Duodenal mucosa (tissue), 2 donors: ENCODE data around the gene CTH.
"Not testable (repeated sequence)": the region's sequence is repeated elsewhere in the genome, so short reads cannot be mapped to it uniquely, and the experiment has no call there.

ENCODE experiments used
- H3K27ac ChIP-seq: one replicate; pipeline ENCODE4 v1.7.0; 2013; ENCODE audit warnings: low read depth, low read length
- H3K27me3 ChIP-seq, 2 donors: one replicate each; pipeline ENCODE4 v1.7.0; 2013; ENCODE audit warnings: low read length in 2 of 2, control low read depth in 1 of 2; ENCODE audit not compliant: insufficient read depth in 2 of 2, control insufficient read depth in 1 of 2
- H3K36me3 ChIP-seq, 2 donors: one replicate each; pipeline ENCODE4 v1.7.0; 2013; ENCODE audit warnings: low read length in 2 of 2, control low read depth in 1 of 2; ENCODE audit not compliant: insufficient read depth in 2 of 2, control insufficient read depth in 1 of 2
- H3K4me1 ChIP-seq, 2 donors: one replicate each; pipeline ENCODE4 v1.7.0; 2013; ENCODE audit warnings: low read length in 2 of 2, control low read depth in 1 of 2; ENCODE audit not compliant: insufficient read depth in 2 of 2, control insufficient read depth in 1 of 2
- H3K4me3 ChIP-seq, 2 donors: one replicate each; pipeline ENCODE4 v1.7.0; 2013; ENCODE audit warnings: low read length in 2 of 2, low read depth in 1 of 2
- H3K9ac ChIP-seq, 2 donors: one replicate each; pipeline ENCODE4 v1.7.0; 2013; ENCODE audit warnings: low read length in 2 of 2, low read depth in 1 of 2
- H3K9me3 ChIP-seq, 2 donors: one replicate each; pipeline ENCODE4 v1.7.0; 2013; ENCODE audit warnings: low read length in 2 of 2, control low read depth in 1 of 2; ENCODE audit not compliant: control insufficient read depth in 1 of 2

CTH gene

GRCh38 chr1:70403759-70404158, 7.3 kb upstream of the CTH start:
- H3K36me3 ChIP-seq: no peaks in the 10 kb centered on the region
- no peak overlapping the region for H3K27ac ChIP-seq
- H3K4me3 ChIP-seq: no peak overlapping the region
- no peaks in the 10 kb centered on the region for H3K9me3 ChIP-seq
- no peak overlapping the region for H3K9ac ChIP-seq
- H3K4me1 ChIP-seq: no peaks in the 10 kb centered on the region
- H3K27me3 ChIP-seq: no peaks in the 10 kb centered on the region

GRCh38 chr1:70405780-70406416, 5.2 kb upstream of the CTH start:
- H3K36me3 ChIP-seq: no peaks in the 10 kb centered on the region
- no peak overlapping the region for H3K27ac ChIP-seq

GRCh38 chr1:70409136-70409535, 1.9 kb upstream of the CTH start:
- no peak overlapping the region for H3K27ac ChIP-seq
- no peaks in the 10 kb centered on the region for H3K27me3 ChIP-seq
- H3K9me3 ChIP-seq: no peaks in the 10 kb centered on the region
- H3K9ac ChIP-seq: no peak overlapping the region
- H3K36me3 ChIP-seq: no peaks in the 10 kb centered on the region
- H3K4me3 ChIP-seq: no peak overlapping the region
- peaks cover 6 to 17% of the 10 kb centered on the region in 2 donors for H3K4me1 ChIP-seq

More at GRCh38 chr1:70405780-70406416, 5.2 kb upstream of the CTH start:
- H3K27me3 ChIP-seq: no peaks in the 10 kb centered on the region
- H3K9me3 ChIP-seq: no peaks in the 10 kb centered on the region
- no peak overlapping the region for H3K9ac ChIP-seq
- H3K4me3 ChIP-seq: no peak overlapping the region
- peaks cover 6% of the 10 kb centered on the region in 2 donors for H3K4me1 ChIP-seq

- peak overlapping the region; percentile 90 to 92 for H3K9ac ChIP-seq
- H3K27ac ChIP-seq: peak overlapping the region; percentile 95
- H3K9me3 ChIP-seq: no peaks in the 10 kb centered on the region
- peaks cover 6 to 17% of the 10 kb centered on the region in 2 donors for H3K4me1 ChIP-seq
- H3K4me3 ChIP-seq: peak overlapping the region; percentile 85 to 93
- H3K27me3 ChIP-seq: no peaks in the 10 kb centered on the region
- no peaks in the 10 kb centered on the region for H3K36me3 ChIP-seq
Observed at GRCh38 chr1:70411360-70411844, 334 bp downstream of the CTH start.

- Histone ChIP-seq H3K9me3 (no peaks in the 10 kb centered on the region), H3K9ac (no peak overlapping the region), H3K36me3 (peaks cover 0 to 3% of the 10 kb centered on the region in 2 donors), H3K4me1 (peaks cover 0 to 11% of the 10 kb centered on the region in 2 donors), H3K27ac (no peak overlapping the region), H3K4me3 (no peak overlapping the region), H3K27me3 (no peaks in the 10 kb centered on the region)
Observed at GRCh38 chr1:70415882-70416281, 4.8 kb downstream of the CTH start.

- not testable (repeated sequence) for H3K9me3 ChIP-seq, H3K4me1 ChIP-seq, H3K36me3 ChIP-seq, H3K27ac ChIP-seq, H3K27me3 ChIP-seq, H3K9ac ChIP-seq, H3K4me3 ChIP-seq
Observed at GRCh38 chr1:70418973-70419734, 8.1 kb downstream of the CTH start.

GRCh38 chr1:70420320-70420719, 9.3 kb downstream of the CTH start:
- Histone ChIP-seq H3K27ac (no peak overlapping the region), H3K9ac (no peak overlapping the region), H3K36me3 (peaks cover 0 to 3% of the 10 kb centered on the region in 2 donors), H3K9me3 (no peaks in the 10 kb centered on the region), H3K4me1 (no peaks in the 10 kb centered on the region), H3K27me3 (no peaks in the 10 kb centered on the region), H3K4me3 (no peak overlapping the region)

GRCh38 chr1:70426154-70427131, 15.4 kb downstream of the CTH start:
- Histone ChIP-seq H3K9ac (no peak overlapping the region), H3K4me3 (no peak overlapping the region), H3K27me3 (no peaks in the 10 kb centered on the region), H3K27ac (no peak overlapping the region), H3K4me1 (peaks cover 2 to 10% of the 10 kb centered on the region in 2 donors), H3K36me3 (no peaks in the 10 kb centered on the region), H3K9me3 (no peaks in the 10 kb centered on the region)

GRCh38 chr1:70427976-70428375, 16.9 kb downstream of the CTH start:
- Histone ChIP-seq H3K27ac (no peak overlapping the region), H3K27me3 (no peaks in the 10 kb centered on the region), H3K9ac (no peak overlapping the region), H3K9me3 (no peaks in the 10 kb centered on the region), H3K4me1 (peaks cover 2 to 18% of the 10 kb centered on the region in 2 donors), H3K4me3 (no peak overlapping the region), H3K36me3 (no peaks in the 10 kb centered on the region)
